ENCODE data around the gene PTPRM.

Gene PTPRM

GRCh38 chr18:8433323-8433722, 866.2 kb downstream of the PTPRM start:
- Histone ChIP-seq H3F3A (ENCODE audit: insufficient read depth, low read length) (no peaks in the 10 kb centered on the region), H3K4me2 (ENCODE audit: low read depth, low read length) (no peak overlapping the region), H3K9ac (ENCODE audit: low read length) (no peak overlapping the region), H3K9me2 (replicated peaks; ENCODE audit: insufficient read depth, low read length) (no peaks in the 10 kb centered on the region), H3K36me3 (replicated peaks; ENCODE audit: insufficient read depth, low read length) (no peaks in the 10 kb centered on the region), H3K9me3 (replicated peaks; ENCODE audit: insufficient read depth, low read length) (no peaks in the 10 kb centered on the region), H3K4me1 (ENCODE audit: low read length) (no peaks in the 10 kb centered on the region), H3K79me2 (ENCODE audit: low read length) (no peaks in the 10 kb centered on the region), H2AFZ (ENCODE audit: low read length) (no peak overlapping the region), H3K4me3 (ENCODE audit: low read length) (no peak overlapping the region), H3K27me3 (replicated peaks; ENCODE audit: insufficient read depth, low read length) (no peaks in the 10 kb centered on the region), H4K20me1 (ENCODE audit: insufficient read depth, low read length) (no peaks in the 10 kb centered on the region), H3K27ac (ENCODE audit: low read length) (no peak overlapping the region)
- DNase-seq = no peak
- TF ChIP-seq EZH2phosphoT487 (IDR thresholded peaks at IDR 0.05; ENCODE audit: low read length) (no peak), CTCF (IDR thresholded peaks at IDR 0.05; ENCODE audit: low read length) (no peak), EZH2 (optimal IDR thresholded peaks at IDR 0.05; ENCODE audit: low read depth, low read length) (no peak)

- no peak for DNase-seq
- H3K9me3 ChIP-seq (replicated peaks; ENCODE audit: insufficient read depth, low read length) = no peaks in the 10 kb centered on the region
- no peak overlapping the region for H3K4me3 ChIP-seq (ENCODE audit: low read length)
- H3K79me2 ChIP-seq (ENCODE audit: low read length) = no peaks in the 10 kb centered on the region
- no peaks in the 10 kb centered on the region for H4K20me1 ChIP-seq (ENCODE audit: insufficient read depth, low read length)
- H3F3A ChIP-seq (ENCODE audit: insufficient read depth, low read length) = no peaks in the 10 kb centered on the region
- no peak overlapping the region for H2AFZ ChIP-seq (ENCODE audit: low read length)
- no peaks in the 10 kb centered on the region for H3K36me3 ChIP-seq (replicated peaks; ENCODE audit: insufficient read depth, low read length)
- H3K9ac ChIP-seq (ENCODE audit: low read length) = no peak overlapping the region
- no peaks in the 10 kb centered on the region for H3K9me2 ChIP-seq (replicated peaks; ENCODE audit: insufficient read depth, low read length)
- H3K27me3 ChIP-seq (replicated peaks; ENCODE audit: insufficient read depth, low read length) = no peaks in the 10 kb centered on the region
- TF ChIP-seq CTCF (IDR thresholded peaks at IDR 0.05; ENCODE audit: low read length) (no peak), EZH2 (optimal IDR thresholded peaks at IDR 0.05; ENCODE audit: low read depth, low read length) (no peak), EZH2phosphoT487 (IDR thresholded peaks at IDR 0.05; ENCODE audit: low read length) (no peak)
- H3K27ac ChIP-seq (ENCODE audit: low read length) = no peak overlapping the region
- no peak overlapping the region for H3K4me2 ChIP-seq (ENCODE audit: low read depth, low read length)
- H3K4me1 ChIP-seq (ENCODE audit: low read length) = no peaks in the 10 kb centered on the region
Observed at GRCh38 chr18:8433771-8434170, 866.7 kb downstream of the PTPRM start.

- Histone ChIP-seq H3F3A (ENCODE audit: insufficient read depth, low read length) (no peaks in the 10 kb centered on the region), H3K9me2 (replicated peaks; ENCODE audit: insufficient read depth, low read length) (no peaks in the 10 kb centered on the region), H3K9ac (ENCODE audit: low read length) (no peak overlapping the region), H3K27me3 (replicated peaks; ENCODE audit: insufficient read depth, low read length) (no peaks in the 10 kb centered on the region), H3K9me3 (replicated peaks; ENCODE audit: insufficient read depth, low read length) (no peaks in the 10 kb centered on the region), H4K20me1 (ENCODE audit: insufficient read depth, low read length) (no peaks in the 10 kb centered on the region), H3K4me1 (ENCODE audit: low read length) (no peaks in the 10 kb centered on the region), H3K27ac (ENCODE audit: low read length) (no peak overlapping the region), H3K4me2 (ENCODE audit: low read depth, low read length) (no peak overlapping the region), H3K79me2 (ENCODE audit: low read length) (no peaks in the 10 kb centered on the region), H2AFZ (ENCODE audit: low read length) (no peak overlapping the region), H3K4me3 (ENCODE audit: low read length) (no peak overlapping the region), H3K36me3 (replicated peaks; ENCODE audit: insufficient read depth, low read length) (no peaks in the 10 kb centered on the region)
- TF ChIP-seq CTCF (IDR thresholded peaks at IDR 0.05; ENCODE audit: low read length) = no peak
- no peak for TF ChIP-seq EZH2 (optimal IDR thresholded peaks at IDR 0.05; ENCODE audit: low read depth, low read length)
- no peak for TF ChIP-seq EZH2phosphoT487 (IDR thresholded peaks at IDR 0.05; ENCODE audit: low read length)
- no peak for DNase-seq
Observed at GRCh38 chr18:8435376-8435775, 868.3 kb downstream of the PTPRM start.
